ENCODE results near the gene C9.

The C9 gene

DNA sequence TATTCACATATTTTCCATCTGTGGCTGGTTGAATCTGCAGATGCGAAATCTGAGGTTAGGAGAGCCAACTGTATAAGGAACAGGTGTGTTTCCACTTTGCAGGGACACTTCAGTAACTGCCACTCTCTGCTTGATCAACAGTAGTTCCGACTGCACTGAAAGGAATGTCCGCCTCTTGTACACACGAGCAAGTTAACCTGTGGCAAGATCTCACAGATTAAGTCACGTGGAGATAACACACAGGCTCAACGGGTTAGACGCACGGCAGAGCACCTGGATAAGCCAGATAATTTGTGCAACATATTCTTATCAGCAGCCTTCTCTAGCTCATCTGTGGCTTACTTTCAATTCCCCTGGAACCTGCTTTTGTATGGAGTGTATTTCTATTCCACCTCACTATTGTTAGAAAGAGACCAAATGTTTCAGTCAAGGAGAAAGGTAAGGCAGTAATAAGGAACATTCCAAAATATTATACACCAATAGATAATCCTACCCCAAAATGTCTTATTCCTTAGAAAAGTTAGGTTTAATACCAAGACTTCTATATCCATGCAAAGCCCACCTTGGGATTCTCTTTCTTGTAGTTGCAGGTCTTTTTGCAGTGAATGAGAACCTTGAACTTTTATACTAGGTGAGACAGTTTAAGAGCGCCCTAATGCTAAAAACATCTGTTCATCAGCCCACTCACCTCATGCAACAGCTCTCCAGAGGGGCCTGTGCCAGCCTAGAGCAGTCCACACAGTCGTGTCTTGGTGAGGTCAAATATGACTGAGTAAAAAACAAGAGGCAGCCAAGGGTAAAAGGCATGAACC, 6.5 kb upstream of the C9 start:
- H4K5ac ChIP-seq (ENCODE audit: low read length), result no peak overlapping the region
- no peak overlapping the region for H3K9ac ChIP-seq (ENCODE audit: low read length)
- no peak overlapping the region for H4K8ac ChIP-seq (ENCODE audit: low read depth, low read length)
- H3K27me3 ChIP-seq (ENCODE audit: insufficient read depth, low read length, poor library complexity), result no peaks in the 10 kb centered on the region
- no peak overlapping the region for H2BK120ac ChIP-seq (ENCODE audit: low read depth, low read length)
- H3K23ac ChIP-seq (ENCODE audit: low read length), result no peak overlapping the region
- H2BK5ac ChIP-seq (ENCODE audit: low read length), result no peak overlapping the region
- no CpG with 5 or more reads among the region's 10 CpGs for WGBS (ENCODE audit: extremely low coverage, insufficient coverage, low lambda C conversion rate)
- H3K27ac ChIP-seq (ENCODE audit: low read depth, low read length), result no peak overlapping the region
- no peaks in the 10 kb centered on the region for H3K4me1 ChIP-seq (ENCODE audit: control insufficient read depth, low read depth, low read length)
- H2BK15ac ChIP-seq (replicated peaks; ENCODE audit: low read depth), result no peak overlapping the region
- DNase-seq, result no peak
- H3K4me3 ChIP-seq (ENCODE audit: low read length), result no peak overlapping the region
- no peaks in the 10 kb centered on the region for H3K79me1 ChIP-seq (ENCODE audit: low read length)
- H3K4me2 ChIP-seq (ENCODE audit: low read length), result no peak overlapping the region
- H2AK5ac ChIP-seq (ENCODE audit: low read length), result no peak overlapping the region
- H3K56ac ChIP-seq (ENCODE audit: low read length), result no peak overlapping the region
- H3K36me3 ChIP-seq (ENCODE audit: control insufficient read depth, insufficient read depth, low read length), result no peaks in the 10 kb centered on the region
- no peaks in the 10 kb centered on the region for H3K79me2 ChIP-seq (ENCODE audit: control insufficient read depth, insufficient read depth, low read length)
- no peak overlapping the region for H3K4ac ChIP-seq (ENCODE audit: low read depth, low read length)
- H3K18ac ChIP-seq (ENCODE audit: low read length), result no peak overlapping the region

DNA sequence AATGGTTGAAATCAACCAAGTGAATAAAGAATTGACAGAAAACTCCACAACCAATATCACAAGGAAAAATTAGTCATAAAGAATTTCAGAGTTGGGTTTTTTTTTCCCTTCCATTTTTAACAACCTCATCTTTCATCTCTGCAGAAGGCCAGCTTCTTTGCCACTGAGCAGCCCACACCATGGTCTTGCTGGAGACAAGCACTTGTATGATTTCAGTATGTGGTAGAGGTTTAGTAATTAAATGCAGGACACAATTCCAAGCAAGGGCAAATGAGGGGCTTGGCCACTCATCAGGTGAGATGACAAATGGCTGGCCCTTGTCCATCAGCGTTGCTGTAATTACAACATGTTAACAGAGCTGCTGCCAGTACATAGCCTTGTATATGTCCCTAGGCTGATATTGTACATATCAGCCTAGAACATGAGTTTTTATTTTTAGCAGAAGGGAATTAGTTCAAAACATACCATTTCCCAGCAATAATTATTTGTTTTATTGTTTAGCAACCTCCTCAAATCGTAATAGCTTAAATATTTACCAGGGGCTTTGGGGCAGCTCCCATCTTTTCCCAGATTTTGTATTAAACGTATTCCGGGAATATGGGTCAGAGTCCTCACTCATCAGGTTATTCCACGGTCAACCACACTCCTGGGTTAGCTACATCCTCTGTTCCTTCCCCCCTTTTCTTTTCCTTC, 5.0 kb upstream of the C9 start:
- Histone ChIP-seq H3K36me3 (ENCODE audit: control insufficient read depth, insufficient read depth, low read length) (no peaks in the 10 kb centered on the region), H4K5ac (ENCODE audit: low read length) (no peak overlapping the region), H3K27ac (ENCODE audit: low read depth, low read length) (no peak overlapping the region), H3K56ac (ENCODE audit: low read length) (no peak overlapping the region), H2AK5ac (ENCODE audit: low read length) (no peak overlapping the region), H3K18ac (ENCODE audit: low read length) (no peak overlapping the region), H3K4me1 (ENCODE audit: control insufficient read depth, low read depth, low read length) (no peaks in the 10 kb centered on the region), H3K79me1 (ENCODE audit: low read length) (no peaks in the 10 kb centered on the region), H4K8ac (ENCODE audit: low read depth, low read length) (no peak overlapping the region), H2BK120ac (ENCODE audit: low read depth, low read length) (no peak overlapping the region), H3K27me3 (ENCODE audit: insufficient read depth, low read length, poor library complexity) (no peaks in the 10 kb centered on the region), H3K4me3 (ENCODE audit: low read length) (no peak overlapping the region), H3K23ac (ENCODE audit: low read length) (no peak overlapping the region), H3K4ac (ENCODE audit: low read depth, low read length) (no peak overlapping the region), H3K9ac (ENCODE audit: low read length) (no peak overlapping the region), H2BK15ac (replicated peaks; ENCODE audit: low read depth) (no peak overlapping the region), H3K79me2 (ENCODE audit: control insufficient read depth, insufficient read depth, low read length) (no peaks in the 10 kb centered on the region), H3K4me2 (ENCODE audit: low read length) (no peak overlapping the region), H2BK5ac (ENCODE audit: low read length) (no peak overlapping the region)
- no peak for DNase-seq
- WGBS (ENCODE audit: extremely low coverage, insufficient coverage, low lambda C conversion rate), result no CpG with 5 or more reads among the region's 5 CpGs

DNA sequence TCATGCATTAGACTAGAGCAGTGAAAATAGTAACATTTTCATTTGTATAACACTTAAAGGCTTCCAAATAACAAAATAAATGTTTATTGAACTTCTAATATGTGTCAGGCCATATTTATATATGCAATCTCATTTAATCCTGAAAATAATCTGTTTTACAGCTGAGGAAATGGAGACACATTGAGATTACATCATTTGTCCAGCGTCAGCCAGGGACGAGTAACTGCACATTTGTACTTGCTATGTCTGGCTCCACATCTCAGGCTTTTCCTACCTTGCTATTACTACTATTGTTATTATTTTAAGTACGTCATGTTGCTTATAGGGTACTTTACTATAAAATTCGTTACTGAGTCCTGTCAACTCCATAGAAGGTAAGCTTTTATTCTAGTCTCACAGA, 3.8 kb upstream of the C9 start:
- Histone ChIP-seq H3K79me1 (ENCODE audit: low read length) (no peaks in the 10 kb centered on the region), H3K79me2 (ENCODE audit: control insufficient read depth, insufficient read depth, low read length) (no peaks in the 10 kb centered on the region), H2BK5ac (ENCODE audit: low read length) (no peak overlapping the region), H3K23ac (ENCODE audit: low read length) (no peak overlapping the region), H4K8ac (ENCODE audit: low read depth, low read length) (no peak overlapping the region), H4K5ac (ENCODE audit: low read length) (no peak overlapping the region), H3K36me3 (ENCODE audit: control insufficient read depth, insufficient read depth, low read length) (no peaks in the 10 kb centered on the region), H2AK5ac (ENCODE audit: low read length) (no peak overlapping the region), H3K56ac (ENCODE audit: low read length) (no peak overlapping the region), H2BK120ac (ENCODE audit: low read depth, low read length) (no peak overlapping the region), H3K4me3 (ENCODE audit: low read length) (no peak overlapping the region), H3K18ac (ENCODE audit: low read length) (no peak overlapping the region), H3K27me3 (ENCODE audit: insufficient read depth, low read length, poor library complexity) (no peaks in the 10 kb centered on the region), H3K4me2 (ENCODE audit: low read length) (no peak overlapping the region), H3K4ac (ENCODE audit: low read depth, low read length) (no peak overlapping the region), H3K27ac (ENCODE audit: low read depth, low read length) (no peak overlapping the region), H2BK15ac (replicated peaks; ENCODE audit: low read depth) (no peak overlapping the region), H3K9ac (ENCODE audit: low read length) (no peak overlapping the region), H3K4me1 (ENCODE audit: control insufficient read depth, low read depth, low read length) (no peaks in the 10 kb centered on the region)
- no CpG with 5 or more reads among the region's 4 CpGs for WGBS (ENCODE audit: extremely low coverage, insufficient coverage, low lambda C conversion rate)
- DNase-seq, result no peak

DNA sequence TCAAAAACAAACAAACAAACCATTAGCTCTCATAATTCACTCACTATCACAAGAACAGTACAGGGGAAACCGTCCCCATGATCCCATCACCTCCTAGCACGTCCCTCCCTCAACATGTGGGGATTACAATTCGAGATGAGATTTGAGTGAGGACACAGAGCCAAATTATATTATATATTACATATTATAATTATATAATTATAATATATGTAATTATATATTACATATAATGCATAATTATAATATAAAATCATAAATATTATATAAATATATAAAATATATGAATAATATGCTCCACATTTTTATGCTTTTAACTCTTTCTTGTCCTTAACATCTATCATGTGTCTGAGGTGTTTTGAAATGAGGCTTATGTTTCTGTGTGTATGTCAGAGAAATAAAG, 3.4 kb upstream of the C9 start:
- no peaks in the 10 kb centered on the region for H3K36me3 ChIP-seq (ENCODE audit: control insufficient read depth, insufficient read depth, low read length)
- no peak overlapping the region for H4K5ac ChIP-seq (ENCODE audit: low read length)

GRCh38 chr5:39363217-39363616, 1.1 kb downstream of the C9 start:
- Histone ChIP-seq H3K79me2 (ENCODE audit: control insufficient read depth, insufficient read depth, low read length) (no peaks in the 10 kb centered on the region), H3K4me2 (ENCODE audit: low read length) (no peak overlapping the region), H3K4me1 (ENCODE audit: control insufficient read depth, low read depth, low read length) (no peaks in the 10 kb centered on the region), H2BK120ac (ENCODE audit: low read depth, low read length) (no peak overlapping the region), H3K79me1 (ENCODE audit: low read length) (no peaks in the 10 kb centered on the region), H2BK5ac (ENCODE audit: low read length) (no peak overlapping the region), H3K9ac (ENCODE audit: low read length) (no peak overlapping the region), H3K23ac (ENCODE audit: low read length) (no peak overlapping the region), H2BK15ac (replicated peaks; ENCODE audit: low read depth) (no peak overlapping the region), H3K27me3 (ENCODE audit: insufficient read depth, low read length, poor library complexity) (no peaks in the 10 kb centered on the region), H3K36me3 (ENCODE audit: control insufficient read depth, insufficient read depth, low read length) (no peaks in the 10 kb centered on the region), H2AK5ac (ENCODE audit: low read length) (no peak overlapping the region), H3K4me3 (ENCODE audit: low read length) (no peak overlapping the region), H3K56ac (ENCODE audit: low read length) (no peak overlapping the region), H3K18ac (ENCODE audit: low read length) (no peak overlapping the region), H4K8ac (ENCODE audit: low read depth, low read length) (no peak overlapping the region), H4K5ac (ENCODE audit: low read length) (no peak overlapping the region), H3K27ac (ENCODE audit: low read depth, low read length) (no peak overlapping the region), H3K4ac (ENCODE audit: low read depth, low read length) (no peak overlapping the region)
- no peak for DNase-seq
- no CpG with 5 or more reads among the region's 4 CpGs for WGBS (ENCODE audit: extremely low coverage, insufficient coverage, low lambda C conversion rate)

More for the DNA sequence above, 3.4 kb upstream of the C9 start:
- Histone ChIP-seq H3K4me3 (ENCODE audit: low read length) (no peak overlapping the region), H3K9ac (ENCODE audit: low read length) (no peak overlapping the region), H2BK5ac (ENCODE audit: low read length) (no peak overlapping the region), H3K27ac (ENCODE audit: low read depth, low read length) (no peak overlapping the region), H2BK120ac (ENCODE audit: low read depth, low read length) (no peak overlapping the region), H3K4ac (ENCODE audit: low read depth, low read length) (no peak overlapping the region), H3K56ac (ENCODE audit: low read length) (no peak overlapping the region), H3K18ac (ENCODE audit: low read length) (no peak overlapping the region), H3K79me1 (ENCODE audit: low read length) (no peaks in the 10 kb centered on the region), H2AK5ac (ENCODE audit: low read length) (no peak overlapping the region), H4K8ac (ENCODE audit: low read depth, low read length) (no peak overlapping the region), H3K79me2 (ENCODE audit: control insufficient read depth, insufficient read depth, low read length) (no peaks in the 10 kb centered on the region), H3K27me3 (ENCODE audit: insufficient read depth, low read length, poor library complexity) (no peaks in the 10 kb centered on the region), H3K23ac (ENCODE audit: low read length) (no peak overlapping the region), H2BK15ac (replicated peaks; ENCODE audit: low read depth) (no peak overlapping the region), H3K4me1 (ENCODE audit: control insufficient read depth, low read depth, low read length) (no peaks in the 10 kb centered on the region), H3K4me2 (ENCODE audit: low read length) (no peak overlapping the region)
- no CpG with 5 or more reads among the region's 3 CpGs for WGBS (ENCODE audit: extremely low coverage, insufficient coverage, low lambda C conversion rate)
- DNase-seq, result no peak

Data from mesendoderm (in vitro differentiated cells).